Mucosa of rectum (tissue), 2 donors: Measurements from ENCODE around the gene DNM3.

Experiments used
- H3K27ac ChIP-seq, 2 donors: one replicate each; pipeline ENCODE4 v1.7.0; 2013; ENCODE audit warnings: inconsistent platforms in 2 of 2, low read depth in 2 of 2, low read length in 2 of 2
- H3K27me3 ChIP-seq, 2 donors: one replicate each; pipeline ENCODE4 v1.7.0; 2013; ENCODE audit warnings: low read length in 2 of 2; ENCODE audit not compliant: control insufficient read depth in 2 of 2, insufficient read depth in 2 of 2
- H3K36me3 ChIP-seq, 2 donors: one replicate each; pipeline ENCODE4 v1.7.0; 2013; ENCODE audit warnings: low read length in 2 of 2; ENCODE audit not compliant: control insufficient read depth in 2 of 2, insufficient read depth in 2 of 2
- H3K4me1 ChIP-seq, 2 donors: one replicate each; pipeline ENCODE4 v1.7.0; 2013; ENCODE audit warnings: low read length in 2 of 2, mild to moderate bottlenecking in 1 of 2; ENCODE audit not compliant: control insufficient read depth in 2 of 2, insufficient read depth in 2 of 2
- H3K4me3 ChIP-seq, 2 donors: one replicate each; pipeline ENCODE4 v1.7.0; 2013; ENCODE audit warnings: low read length in 2 of 2
- H3K9ac ChIP-seq, 2 donors: one replicate each; pipeline ENCODE4 v1.7.0; 2013; ENCODE audit warnings: low read length in 2 of 2, low read depth in 1 of 2, mild to moderate bottlenecking in 1 of 2
- H3K9me3 ChIP-seq, 2 donors: one replicate each; pipeline ENCODE4 v1.7.0; 2013; ENCODE audit warnings: low read length in 2 of 2; ENCODE audit not compliant: control insufficient read depth in 2 of 2
- donor health status: healthy.
- donor health status: Normal muscosa, but diverticular disease.

DNM3 gene

DNA sequence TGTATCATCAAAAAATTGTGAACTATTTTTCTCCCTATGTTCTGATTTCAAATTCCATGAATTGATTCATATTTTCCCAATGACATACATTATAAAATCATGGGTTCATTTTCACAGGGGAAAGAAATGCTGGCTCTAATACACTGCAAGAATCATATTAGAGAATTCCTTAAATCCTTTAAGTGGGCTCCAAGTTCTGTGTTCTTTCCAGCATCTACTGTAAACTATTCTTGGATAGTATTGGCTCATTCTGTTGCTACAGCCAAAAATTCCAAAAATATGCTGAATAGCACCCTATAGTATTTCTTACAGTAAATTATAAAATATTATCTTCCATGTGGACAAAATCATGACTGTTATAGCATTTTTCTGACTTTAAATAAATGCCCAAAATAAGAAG lies 560.2 kb downstream of the DNM3 start:
- no peak overlapping the region for H3K27ac ChIP-seq

DNA sequence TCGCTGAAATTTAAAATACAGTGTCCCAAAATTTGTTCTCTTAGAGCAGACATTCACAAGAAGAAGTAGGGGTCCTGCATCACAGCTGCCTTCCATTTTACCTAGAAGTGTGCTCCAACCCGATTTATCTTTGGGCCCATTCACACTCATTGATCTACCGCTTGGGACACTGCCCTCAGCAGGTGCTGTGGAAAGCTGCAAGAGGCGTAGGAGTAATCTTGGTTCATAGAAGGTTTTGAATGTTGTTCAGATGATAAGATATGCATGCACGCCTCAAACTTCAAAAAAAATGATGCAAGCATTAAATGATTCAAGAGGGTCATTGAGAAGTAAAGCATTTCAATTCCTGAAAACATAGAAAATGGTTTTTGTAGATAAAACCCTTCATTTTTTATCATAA lies 560.6 kb downstream of the DNM3 start:
- Histone ChIP-seq H3K36me3 (no peaks in the 10 kb centered on the region), H3K4me1 (peaks cover 0 to 11% of the 10 kb centered on the region in 2 donors), H3K4me3 (no peak overlapping the region), H3K9ac (no peak overlapping the region), H3K27me3 (no peaks in the 10 kb centered on the region), H3K9me3 (no peaks in the 10 kb centered on the region), H3K27ac (no peak overlapping the region)

More for the DNA sequence above, 560.2 kb downstream of the DNM3 start:
- Histone ChIP-seq H3K36me3 (no peaks in the 10 kb centered on the region), H3K9me3 (no peaks in the 10 kb centered on the region), H3K27me3 (no peaks in the 10 kb centered on the region), H3K4me1 (peaks cover 0 to 11% of the 10 kb centered on the region in 2 donors), H3K4me3 (no peak overlapping the region), H3K9ac (no peak overlapping the region)

DNA sequence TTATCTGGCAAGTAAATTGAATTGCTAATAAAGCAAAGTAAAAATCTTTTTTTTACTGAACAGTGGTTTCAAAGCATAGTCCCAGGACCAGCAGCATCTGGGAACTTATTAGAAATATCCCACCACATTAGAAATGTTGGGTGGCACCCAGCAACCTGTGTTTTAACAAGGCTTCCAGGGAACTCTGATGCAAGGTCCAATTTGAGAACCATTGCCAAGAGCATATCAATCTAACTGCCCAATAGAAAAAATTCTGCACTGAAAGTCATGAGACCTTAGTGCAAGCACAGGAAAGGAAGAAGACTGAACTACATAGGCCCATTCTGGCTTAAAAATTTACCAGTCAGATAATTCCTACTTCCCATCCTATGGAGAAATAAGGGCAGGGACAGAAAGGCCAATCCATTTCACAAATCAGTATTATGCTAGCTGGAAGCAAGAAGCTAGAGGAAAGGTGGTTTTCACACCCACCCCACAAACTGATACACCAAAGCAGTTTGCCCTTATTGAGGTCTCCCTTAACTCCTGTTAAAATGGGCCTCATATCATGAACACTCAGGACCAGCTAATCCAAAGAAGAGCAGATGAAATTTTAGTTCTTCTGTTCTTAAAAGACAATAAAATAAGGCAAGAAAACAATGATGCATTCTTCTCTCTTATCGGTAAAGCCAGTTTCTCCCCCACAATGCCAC lies 561.7 kb downstream of the DNM3 start:
- Histone ChIP-seq H3K27me3 (no peaks in the 10 kb centered on the region), H3K36me3 (no peaks in the 10 kb centered on the region), H3K9me3 (no peaks in the 10 kb centered on the region), H3K4me3 (no peak overlapping the region), H3K27ac (no peak overlapping the region), H3K9ac (no peak overlapping the region), H3K4me1 (peaks cover 0 to 11% of the 10 kb centered on the region in 2 donors)

DNA sequence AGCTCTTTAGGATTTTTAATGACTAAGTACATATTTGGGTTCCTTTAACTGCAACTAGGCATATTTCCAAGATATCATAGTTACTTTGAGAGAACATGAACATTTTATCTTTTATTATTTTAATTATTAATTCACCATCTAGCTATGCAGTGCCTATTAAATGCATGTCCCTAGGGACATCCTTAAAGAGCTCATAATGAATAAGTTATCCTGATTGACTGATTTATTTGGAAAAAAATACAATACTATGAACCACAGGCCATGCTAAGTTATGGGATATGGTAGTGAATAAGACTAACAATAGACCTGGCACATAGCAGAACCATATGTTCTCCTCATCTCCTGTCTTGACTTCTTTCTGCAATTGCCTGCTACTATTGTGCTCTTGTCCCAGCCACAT lies 562.8 kb downstream of the DNM3 start:
- Histone ChIP-seq H3K36me3 (no peaks in the 10 kb centered on the region), H3K27ac (no peak overlapping the region), H3K27me3 (no peaks in the 10 kb centered on the region), H3K9me3 (no peaks in the 10 kb centered on the region), H3K4me3 (no peak overlapping the region), H3K9ac (no peak overlapping the region), H3K4me1 (peaks cover 0 to 10% of the 10 kb centered on the region in 2 donors)

DNA sequence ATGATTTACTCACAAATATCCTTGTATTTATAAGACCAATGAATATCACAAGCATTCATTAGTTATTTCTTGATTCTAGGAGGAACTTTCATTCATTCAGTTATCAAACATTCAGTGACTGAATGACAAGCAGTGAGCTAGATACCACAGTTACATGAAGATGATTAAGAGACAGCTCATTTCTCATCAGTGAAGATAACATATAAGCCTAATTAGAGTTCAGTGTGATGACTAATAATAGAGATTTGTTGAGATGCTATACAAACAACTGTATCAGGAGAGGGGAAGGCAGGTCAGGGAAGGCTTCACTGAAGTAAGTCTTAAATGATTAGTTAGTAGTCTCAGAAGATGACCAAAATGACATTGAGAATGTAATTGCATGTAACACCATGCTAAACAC lies 564.6 kb downstream of the DNM3 start:
- H3K27ac ChIP-seq = no peak overlapping the region
- H3K27me3 ChIP-seq = no peaks in the 10 kb centered on the region
- H3K36me3 ChIP-seq = no peaks in the 10 kb centered on the region

GRCh38 chr1:172406968-172407367 lies 565.7 kb downstream of the DNM3 start:
- Histone ChIP-seq H3K9ac (no peak overlapping the region), H3K36me3 (no peaks in the 10 kb centered on the region), H3K27ac (no peak overlapping the region), H3K27me3 (no peaks in the 10 kb centered on the region), H3K9me3 (no peaks in the 10 kb centered on the region), H3K4me1 (no peaks in the 10 kb centered on the region), H3K4me3 (no peak overlapping the region)

More for the DNA sequence above, 564.6 kb downstream of the DNM3 start:
- H3K4me3 ChIP-seq = no peak overlapping the region
- H3K9ac ChIP-seq = no peak overlapping the region
- no peaks in the 10 kb centered on the region for H3K9me3 ChIP-seq
- H3K4me1 ChIP-seq = no peaks in the 10 kb centered on the region

DNA sequence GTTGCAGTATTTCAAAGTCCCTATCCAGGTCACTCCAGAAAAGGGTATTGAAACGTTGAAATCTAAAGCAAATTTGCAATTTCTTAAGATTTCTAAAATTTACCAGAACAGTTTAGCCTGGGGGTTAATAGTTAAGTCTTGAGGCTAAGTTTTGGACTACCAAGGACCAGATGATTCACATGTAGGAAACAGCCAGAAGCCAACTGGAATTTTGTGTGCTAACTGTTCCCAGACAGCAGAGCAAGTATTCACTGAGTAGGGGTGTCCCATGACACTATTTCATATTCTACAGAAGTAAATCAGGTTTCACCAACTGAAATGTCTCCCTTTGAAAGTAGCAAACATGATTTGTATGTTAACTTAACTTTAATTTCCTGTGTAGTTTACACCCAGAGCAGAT lies 567.7 kb downstream of the DNM3 start:
- Histone ChIP-seq H3K9ac (no peak overlapping the region), H3K4me1 (no peaks in the 10 kb centered on the region), H3K27me3 (no peaks in the 10 kb centered on the region), H3K9me3 (no peaks in the 10 kb centered on the region), H3K4me3 (no peak overlapping the region), H3K36me3 (no peaks in the 10 kb centered on the region), H3K27ac (no peak overlapping the region)

DNA sequence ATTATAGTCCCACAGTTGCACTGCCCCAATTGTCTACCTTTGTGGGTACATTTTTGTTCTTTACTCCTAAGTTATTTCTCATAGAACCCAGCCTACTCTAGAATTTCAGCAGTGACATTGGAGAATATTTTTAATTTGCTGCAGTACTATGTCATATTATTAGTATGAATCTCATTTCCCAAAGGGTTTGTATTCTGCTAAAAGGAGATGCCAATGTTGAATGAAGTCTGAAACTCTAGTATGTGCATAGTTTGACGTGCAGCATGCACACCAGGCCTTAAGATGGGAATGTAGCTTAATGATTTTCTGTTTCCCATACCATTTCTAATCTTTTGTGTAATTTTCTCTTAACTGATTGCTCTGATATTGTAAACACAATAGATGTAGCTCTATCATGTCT lies 568.7 kb downstream of the DNM3 start:
- no peaks in the 10 kb centered on the region for H3K9me3 ChIP-seq
- H3K27me3 ChIP-seq = no peaks in the 10 kb centered on the region
- no peak overlapping the region for H3K9ac ChIP-seq
- no peak overlapping the region for H3K27ac ChIP-seq
- H3K4me1 ChIP-seq = no peaks in the 10 kb centered on the region
- H3K4me3 ChIP-seq = no peak overlapping the region
- H3K36me3 ChIP-seq = no peaks in the 10 kb centered on the region

DNA sequence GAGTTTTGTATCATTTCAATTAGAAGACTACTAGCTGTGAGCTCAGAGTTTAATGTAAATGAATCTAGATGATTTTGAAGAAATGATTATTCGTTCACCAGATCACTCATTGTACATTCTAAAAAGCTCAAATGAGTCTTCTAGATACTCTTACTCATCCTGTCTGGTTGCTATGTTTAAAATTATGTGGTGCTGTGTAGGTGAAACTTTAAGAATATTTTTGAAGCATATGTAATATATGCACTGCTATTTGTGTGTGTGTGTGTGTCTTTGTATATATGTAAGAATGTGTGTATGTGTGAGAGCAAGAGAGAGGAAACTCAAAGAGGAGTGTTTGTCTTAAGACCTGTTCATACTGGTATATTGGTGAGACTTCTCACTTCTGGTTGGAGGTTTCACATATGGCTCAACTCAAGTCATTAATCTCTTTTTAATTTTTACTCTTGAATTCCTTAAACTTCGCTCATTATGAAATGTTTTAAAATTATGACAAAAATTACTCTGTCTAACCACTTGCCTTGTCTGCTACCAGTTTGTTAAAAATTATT lies 570.6 kb downstream of the DNM3 start:
- no peaks in the 10 kb centered on the region for H3K27me3 ChIP-seq
- H3K27ac ChIP-seq = no peak overlapping the region
- H3K4me3 ChIP-seq = no peak overlapping the region
- no peaks in the 10 kb centered on the region for H3K36me3 ChIP-seq
- H3K9me3 ChIP-seq = no peaks in the 10 kb centered on the region
- no peaks in the 10 kb centered on the region for H3K4me1 ChIP-seq
- H3K9ac ChIP-seq = no peak overlapping the region

GRCh38 chr1:172414331-172414730 lies 573.0 kb downstream of the DNM3 start:
- no peaks in the 10 kb centered on the region for H3K9me3 ChIP-seq
- no peak overlapping the region for H3K27ac ChIP-seq
- no peak overlapping the region for H3K4me3 ChIP-seq
- H3K36me3 ChIP-seq = no peaks in the 10 kb centered on the region
- no peak overlapping the region for H3K9ac ChIP-seq
- no peaks in the 10 kb centered on the region for H3K4me1 ChIP-seq
- H3K27me3 ChIP-seq = no peaks in the 10 kb centered on the region
